ENCODE results near the gene GHRHR.

The GHRHR gene

DNA sequence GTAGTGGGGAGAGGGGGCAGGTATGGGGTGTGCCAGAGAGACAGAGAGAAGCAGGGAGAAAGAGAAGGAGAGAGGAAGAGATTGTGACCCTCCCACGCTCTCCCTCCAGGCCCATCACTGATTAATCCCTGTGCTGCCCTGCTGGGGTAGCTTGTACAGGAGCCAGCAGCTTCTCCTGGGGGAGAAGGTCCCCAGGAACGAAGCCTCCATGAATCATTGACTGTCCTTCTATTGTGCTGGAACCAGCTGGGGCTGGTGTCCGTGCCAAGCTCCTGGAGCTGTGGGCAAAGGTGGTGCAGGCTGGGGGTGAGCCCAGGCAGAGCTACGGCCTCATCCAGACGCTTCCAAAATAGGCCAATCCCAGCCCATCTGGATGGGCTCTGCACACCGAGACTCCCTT is 31.2 kb upstream of the GHRHR start:
- no peak for TF ChIP-seq GATA1 (IDR thresholded peaks at IDR 0.05; ENCODE audit: low read depth, low read length)
- no peak for TF ChIP-seq POLR2A (IDR thresholded peaks at IDR 0.05; ENCODE audit: low read length)
- DNase-seq: no peak

DNA sequence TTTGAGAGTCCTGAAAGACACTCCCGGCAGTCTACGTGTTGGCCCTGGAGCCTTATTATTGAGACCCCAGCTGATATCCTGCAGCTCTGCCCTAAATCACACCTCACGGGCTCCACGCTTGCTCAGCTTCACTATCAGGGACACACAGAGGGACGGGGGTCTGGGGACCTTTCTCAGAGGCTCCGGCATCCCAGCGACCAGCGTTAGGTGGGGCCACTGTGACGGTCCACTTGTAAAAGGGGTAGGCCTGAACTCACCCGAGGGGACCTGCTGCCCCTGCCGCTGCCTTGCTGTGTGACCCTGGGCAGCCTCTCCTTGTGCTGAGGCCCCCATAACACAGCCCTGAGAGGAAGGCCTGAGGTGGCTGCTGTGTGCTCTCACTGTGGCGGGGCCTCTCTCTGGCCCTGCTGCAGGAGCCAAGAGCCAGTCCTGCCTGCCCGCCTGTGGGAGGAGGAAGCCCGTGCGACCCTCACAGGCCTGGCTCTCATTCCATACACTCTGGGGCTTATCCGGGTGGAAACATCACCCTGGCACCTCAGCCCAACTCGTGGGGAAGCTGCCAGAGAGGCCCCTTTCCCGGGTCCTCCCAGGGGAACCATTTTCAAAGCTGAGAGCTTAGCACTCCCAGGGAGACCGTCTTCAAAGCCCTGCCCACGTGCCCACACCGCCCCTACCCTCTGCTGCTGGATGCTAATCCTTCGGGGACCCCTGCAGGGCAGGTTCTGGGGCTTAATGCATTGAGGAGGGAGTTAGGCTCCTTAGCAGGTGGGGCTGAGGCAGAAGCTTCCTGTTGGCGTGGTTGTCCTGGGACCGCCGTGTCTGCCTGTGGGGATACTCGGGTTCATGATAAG is 30.4 kb upstream of the GHRHR start:
- DNase-seq: no peak
- TF ChIP-seq POLR2A (IDR thresholded peaks at IDR 0.05; ENCODE audit: low read length): no peak
- TF ChIP-seq GATA1 (IDR thresholded peaks at IDR 0.05; ENCODE audit: low read depth, low read length): no peak

GRCh38 chr7:30934225-30934624 is 29.5 kb upstream of the GHRHR start:
- no peak for TF ChIP-seq GATA1 (IDR thresholded peaks at IDR 0.05; ENCODE audit: low read depth, low read length)
- TF ChIP-seq POLR2A (IDR thresholded peaks at IDR 0.05; ENCODE audit: low read length): no peak
- DNase-seq: no peak

DNA sequence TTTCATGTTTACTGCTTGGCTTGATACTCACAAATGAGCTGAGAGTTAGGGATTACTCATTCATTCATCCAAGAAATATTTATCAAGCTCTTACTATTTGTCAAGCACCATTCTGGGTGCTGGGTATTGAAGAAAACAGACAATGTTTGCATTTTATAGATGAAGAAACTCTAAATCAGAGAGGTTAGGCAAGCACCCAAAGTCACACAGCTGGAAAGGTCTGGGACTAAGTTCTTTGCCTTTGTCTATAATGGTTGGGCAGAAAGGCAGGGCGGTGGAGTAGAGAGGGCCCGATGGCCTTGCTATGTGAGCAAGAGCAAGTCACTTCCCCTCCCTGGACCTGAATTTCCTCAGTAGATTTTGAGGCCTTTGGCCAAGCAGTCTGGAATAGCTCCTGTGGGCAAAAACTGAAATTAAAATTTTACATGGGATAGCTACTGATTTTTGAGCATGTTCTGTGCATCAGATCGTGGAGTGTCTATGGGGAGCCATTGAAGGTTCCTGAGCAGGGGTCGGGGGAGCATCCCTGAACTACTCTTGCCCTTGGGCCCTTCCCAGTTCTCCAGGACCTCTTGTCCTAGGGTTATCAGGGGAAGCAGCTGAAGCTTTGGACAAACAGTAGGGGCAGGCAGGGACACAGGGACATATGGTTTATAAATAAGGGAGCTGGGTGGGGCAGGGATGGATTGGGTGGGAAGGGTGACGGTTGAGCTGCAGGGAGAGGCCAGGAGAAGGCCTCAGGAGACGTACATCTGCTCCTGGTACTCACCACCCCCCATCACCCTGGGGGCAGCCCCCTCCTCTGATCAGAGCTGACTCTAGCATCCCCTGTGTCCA is 28.8 kb upstream of the GHRHR start:
- no peak for TF ChIP-seq POLR2A (IDR thresholded peaks at IDR 0.05; ENCODE audit: low read length)
- no peak for TF ChIP-seq GATA1 (IDR thresholded peaks at IDR 0.05; ENCODE audit: low read depth, low read length)
- DNase-seq: no peak

- no peak for DNase-seq
- TF ChIP-seq POLR2A (IDR thresholded peaks at IDR 0.05; ENCODE audit: low read length): no peak
- TF ChIP-seq GATA1 (IDR thresholded peaks at IDR 0.05; ENCODE audit: low read depth, low read length): no peak
These were observed 28.2 kb upstream of the GHRHR start for GRCh38 chr7:30935569-30935877.

DNA sequence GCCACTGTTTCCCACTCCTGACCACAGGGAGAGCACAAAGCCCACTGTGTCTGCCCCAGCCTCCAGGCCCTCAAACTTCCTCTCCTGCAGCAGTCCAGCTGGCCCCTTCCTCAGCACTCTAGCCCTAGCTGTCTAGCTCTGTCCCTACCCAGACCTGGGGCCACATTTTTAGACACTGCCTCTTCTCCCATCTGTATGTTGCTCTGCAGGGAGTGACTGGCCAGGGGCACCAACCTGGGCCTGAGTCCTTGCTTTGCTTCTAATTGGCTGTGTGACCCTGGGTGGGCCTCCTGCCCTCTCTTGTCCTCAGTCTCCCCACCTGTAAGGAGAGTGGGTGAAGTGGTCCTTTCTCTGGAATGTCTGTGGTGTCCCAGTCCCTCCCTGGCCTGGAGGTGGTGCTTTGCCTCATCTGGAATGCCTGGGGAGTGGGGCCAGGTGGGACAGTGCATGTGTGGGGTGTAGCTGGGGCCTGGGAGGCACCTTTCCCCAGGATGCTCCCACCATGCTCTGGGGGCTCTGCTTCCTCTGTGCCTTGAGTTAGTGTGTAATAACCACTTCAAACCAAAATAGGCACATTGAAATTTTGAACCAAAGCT is 27.0 kb upstream of the GHRHR start:
- TF ChIP-seq GATA1 (IDR thresholded peaks at IDR 0.05; ENCODE audit: low read depth, low read length) (no peak), POLR2A (IDR thresholded peaks at IDR 0.05; ENCODE audit: low read length) (no peak)

GRCh38 chr7:30937416-30937815 is 26.3 kb upstream of the GHRHR start:
- no peak for TF ChIP-seq GATA1 (IDR thresholded peaks at IDR 0.05; ENCODE audit: low read depth, low read length)
- DNase-seq: no peak

More for the DNA sequence above, 27.0 kb upstream of the GHRHR start:
- no peak for DNase-seq

- TF ChIP-seq POLR2A (IDR thresholded peaks at IDR 0.05; ENCODE audit: low read length) (no peak), GATA1 (IDR thresholded peaks at IDR 0.05; ENCODE audit: low read depth, low read length) (no peak)
- peak; percentile 64 to 83 for DNase-seq
These were observed 25.1 kb upstream of the GHRHR start for GRCh38 chr7:30938435-30939316.

DNA sequence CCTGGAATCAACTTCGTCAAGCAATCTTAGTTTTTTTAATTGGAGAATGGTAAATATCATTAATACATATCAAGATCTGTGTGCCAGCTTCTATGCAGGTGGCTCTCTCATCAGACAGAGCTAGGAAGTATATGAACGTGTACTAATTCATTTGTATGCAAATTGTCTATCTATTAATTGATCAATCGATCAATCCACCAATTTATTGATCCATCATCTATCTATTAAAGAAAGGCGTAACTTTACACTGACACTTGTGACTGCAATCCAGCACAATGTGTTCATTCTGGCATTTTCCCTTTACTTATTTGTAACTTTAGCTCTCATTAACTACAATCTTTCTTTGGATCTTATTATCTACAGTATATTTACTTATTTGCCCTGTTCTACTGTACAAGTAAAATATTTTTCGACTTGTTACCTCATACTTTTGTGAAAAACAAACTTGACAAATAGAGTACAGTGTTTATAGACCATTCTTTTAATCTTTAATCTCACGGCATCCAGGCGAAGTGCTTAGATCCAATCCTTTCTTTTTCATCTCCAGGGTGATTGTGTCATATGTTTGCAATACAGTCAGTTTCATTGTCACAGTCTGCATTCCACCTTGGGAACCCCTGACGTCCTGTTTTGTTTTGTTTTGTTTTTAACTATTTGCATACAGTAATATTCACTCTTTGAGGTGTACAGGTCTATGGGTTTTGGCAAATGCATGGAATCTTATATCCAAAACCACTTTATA is 22.0 kb upstream of the GHRHR start:
- TF ChIP-seq GATA1 (IDR thresholded peaks at IDR 0.05; ENCODE audit: low read depth, low read length) (no peak), POLR2A (IDR thresholded peaks at IDR 0.05; ENCODE audit: low read length) (no peak)
- no peak for DNase-seq

- TF ChIP-seq POLR2A (IDR thresholded peaks at IDR 0.05; ENCODE audit: low read length) (no peak), GATA1 (IDR thresholded peaks at IDR 0.05; ENCODE audit: low read depth, low read length) (no peak)
- DNase-seq: no peak
These were observed 13.6 kb upstream of the GHRHR start for GRCh38 chr7:30950197-30950596.

GRCh38 chr7:30954914-30955313 is 8.8 kb upstream of the GHRHR start:
- no peak for TF ChIP-seq POLR2A (IDR thresholded peaks at IDR 0.05; ENCODE audit: low read length)
- no peak for TF ChIP-seq GATA1 (IDR thresholded peaks at IDR 0.05; ENCODE audit: low read depth, low read length)
- DNase-seq: no peak

GRCh38 chr7:30956704-30957103 is 7.0 kb upstream of the GHRHR start:
- DNase-seq: no peak
- TF ChIP-seq GATA1 (IDR thresholded peaks at IDR 0.05; ENCODE audit: low read depth, low read length) (no peak), POLR2A (IDR thresholded peaks at IDR 0.05; ENCODE audit: low read length) (no peak)

GRCh38 chr7:30965372-30965771 is 1.6 kb downstream of the GHRHR start:
- TF ChIP-seq GATA1 (IDR thresholded peaks at IDR 0.05; ENCODE audit: low read depth, low read length): no peak
- no peak for TF ChIP-seq POLR2A (IDR thresholded peaks at IDR 0.05; ENCODE audit: low read length)
- DNase-seq: no peak

Measured in erythroblast (primary cell).